Neural progenitor cell (in vitro differentiated cells): ENCODE results near the gene MAP7D3. TPM values are rescaled to one million over a fixed set of nuclear protein-coding genes. Genes with fewer than 3 reads are reported as not detected.
"Not testable (repeated sequence)": the region's sequence is repeated elsewhere in the genome, so short reads cannot be mapped to it uniquely, and the experiment has no call there.

Experiments
- DNase-seq: peaks from one replicate; pipeline ENCODE4 v3.0.0-alpha.2; 2016; ENCODE audit warnings: low spot score
- H2AFZ ChIP-seq: fragments of 200-600 bp; sonication (generic); replicated peaks from 2 replicates; pipeline ENCODE4 v1.6.1; 2016; ENCODE audit warnings: antibody characterized with exemption
- H3F3A ChIP-seq: fragments of 200-600 bp; sonication (generic); 2 replicates; pipeline ENCODE4 v1.6.1; 2016; ENCODE audit warnings: antibody characterized with exemption, low read depth
- H3K27ac ChIP-seq: fragments of 200-600 bp; sonication (generic); 2 replicates; pipeline ENCODE4 v1.5.1; 2016; ENCODE audit warnings: mild to moderate bottlenecking
- H3K27me3 ChIP-seq: fragments of 200-600 bp; sonication (generic); 2 replicates; pipeline ENCODE4 v1.6.1; 2016; ENCODE audit warnings: mild to moderate bottlenecking, moderate library complexity
- H3K36me3 ChIP-seq: fragments of 200-600 bp; sonication (generic); 2 replicates; pipeline ENCODE4 v1.5.1; 2016
- H3K4me1 ChIP-seq: fragments of 200-600 bp; sonication (generic); 2 replicates; pipeline ENCODE4 v1.6.1; 2016; ENCODE audit warnings: mixed run types
- H3K4me2 ChIP-seq: fragments of 200-600 bp; sonication (generic); 2 replicates; pipeline ENCODE4 v1.6.1; 2016
- H3K4me3 ChIP-seq: fragments of 200-600 bp; sonication (generic); 2 replicates; pipeline ENCODE4 v1.5.1; 2016
- H3K79me2 ChIP-seq: fragments of 200-600 bp; sonication (generic); 2 replicates; pipeline ENCODE4 v1.6.1; 2016; ENCODE audit warnings: low read depth
- H3K9ac ChIP-seq: fragments of 200-600 bp; sonication (generic); 2 replicates; pipeline ENCODE4 v1.6.1; 2016
- H3K9me3 ChIP-seq: fragments of 200-600 bp; sonication (generic); 2 replicates; pipeline ENCODE4 v1.5.1; 2016; ENCODE audit warnings: low read depth
- H4K20me1 ChIP-seq: fragments of 200-600 bp; sonication (generic); 2 replicates; pipeline ENCODE4 v1.6.1; 2016; ENCODE audit warnings: low read depth
- H3K27ac Mint-ChIP-seq: 3 replicates; pipeline ENCODE4 v1.8.0; 2021; ENCODE audit warnings: mixed read lengths
- H3K27me3 Mint-ChIP-seq: 2 replicates; pipeline ENCODE4 v1.8.0; 2022; ENCODE audit warnings: low read depth, mild to moderate bottlenecking, inconsistent platforms, moderate library complexity, mixed read lengths; ENCODE audit not compliant: insufficient read depth
- H3K36me3 Mint-ChIP-seq: 3 replicates; pipeline ENCODE4 v1.8.0; 2021; ENCODE audit warnings: mixed read lengths
- H3K4me1 Mint-ChIP-seq: 3 replicates; pipeline ENCODE4 v1.8.0; 2021; ENCODE audit warnings: mixed read lengths
- H3K4me3 Mint-ChIP-seq: 3 replicates; pipeline ENCODE4 v1.8.0; 2021; ENCODE audit warnings: mild to moderate bottlenecking, moderate library complexity, mixed read lengths
- H3K9me3 Mint-ChIP-seq: 3 replicates; pipeline ENCODE4 v1.8.0; 2020; ENCODE audit warnings: mixed read lengths
- CTCF ChIP-seq: fragments of 200-600 bp; sonication (generic); IDR thresholded peaks from 2 replicates; pipeline ENCODE4 v1.5.1; 2017; ENCODE audit warnings: antibody characterized with exemption, mild to moderate bottlenecking
- EZH2 ChIP-seq: fragments of 200-600 bp; sonication (generic); IDR thresholded peaks from 2 replicates; pipeline ENCODE4 v1.6.1; 2017; ENCODE audit warnings: antibody characterized with exemption, mild to moderate bottlenecking, moderate library complexity
- EZH2phosphoT487 ChIP-seq: fragments of 200-600 bp; sonication (generic); IDR thresholded peaks from 2 replicates; pipeline ENCODE4 v1.6.1; 2017; ENCODE audit warnings: antibody characterized with exemption
- total RNA-seq: library from RNA; depleted of rRNA; stranded (reverse); fragments of >200 nt; gene quantifications from 2 replicates; pipeline ENCODE4 v1.2.3, GENCODE V29; 2015; ENCODE audit warnings: low replicate concordance

The MAP7D3 gene
- 17.0 and 27.1 TPM in 2 replicates for total RNA-seq

GRCh38 chrX:136251041-136251991 lies at the start of gene MAP7D3:
TSS of gene MAP7D3 (minus strand) at chrX:136251400. CDS start at chrX:136251358, 42 bp downstream.
- DNase-seq, result peak; percentile 86
- Mint-ChIP-seq H3K27me3 (peaks cover 3% of the 10 kb centered on the region), H3K27ac (peak within 1 kb of the TSS; percentile 81), H3K4me1 (peaks cover 6% of the 10 kb centered on the region), H3K4me3 (peak within 1 kb of the TSS; percentile 91), H3K9me3 (peaks cover 6% of the 10 kb centered on the region), H3K36me3 (no peaks in the 10 kb centered on the region)
- H3K4me3 ChIP-seq, result peak within 1 kb of the TSS; percentile 71
- H3K27ac ChIP-seq, result no peak within 1 kb of the TSS
- peaks cover 18% of the 10 kb centered on the region for H3K79me2 ChIP-seq
- no peak for TF ChIP-seq CTCF
- TF ChIP-seq EZH2, result no peak
- no peak for TF ChIP-seq EZH2phosphoT487
- no peak within 1 kb of the TSS for H3K9ac ChIP-seq
- peak within 1 kb of the TSS; percentile 82 for H2AFZ ChIP-seq
- no peaks in the 10 kb centered on the region for H3K36me3 ChIP-seq
- no peaks in the 10 kb centered on the region for H3K4me1 ChIP-seq
- H3K4me2 ChIP-seq, result peak within 1 kb of the TSS; percentile 73
- H3K27me3 ChIP-seq, result no peaks in the 10 kb centered on the region
- H4K20me1 ChIP-seq, result no peaks in the 10 kb centered on the region
- H3F3A ChIP-seq, result peaks cover 5% of the 10 kb centered on the region
- H3K9me3 ChIP-seq, result no peaks in the 10 kb centered on the region

GRCh38 chrX:136300721-136301120 lies 49.5 kb upstream of the MAP7D3 start, which contains the start of gene ADGRG4:
TSS of gene ADGRG4 (plus strand) at chrX:136300963. CDS start at chrX:136308778, 7,815 bp downstream.
- H4K20me1 ChIP-seq, H2AFZ ChIP-seq, H3K27ac ChIP-seq, H3K27me3 ChIP-seq, H3F3A ChIP-seq, H3K36me3 Mint-ChIP-seq, DNase-seq, H3K27ac Mint-ChIP-seq, H3K4me1 ChIP-seq, H3K4me2 ChIP-seq, H3K9me3 ChIP-seq, H3K27me3 Mint-ChIP-seq, H3K4me3 Mint-ChIP-seq, H3K36me3 ChIP-seq, H3K4me1 Mint-ChIP-seq, H3K4me3 ChIP-seq, H3K9ac ChIP-seq, H3K79me2 ChIP-seq: not testable (repeated sequence)
- H3K9me3 Mint-ChIP-seq, result peaks cover 32% of the 10 kb centered on the region

GRCh38 chrX:136295380-136295779 lies 44.2 kb upstream of the MAP7D3 start:
- no peaks in the 10 kb centered on the region for H3K27me3 Mint-ChIP-seq

More at GRCh38 chrX:136295380-136295779, 44.2 kb upstream of the MAP7D3 start:
- Histone ChIP-seq H3K27ac (no peak overlapping the region), H2AFZ (no peak overlapping the region), H3K4me3 (no peak overlapping the region), H3K27me3 (no peaks in the 10 kb centered on the region), H3K9me3 (no peaks in the 10 kb centered on the region), H3K36me3 (no peaks in the 10 kb centered on the region), H3K4me2 (no peak overlapping the region), H3K4me1 (no peaks in the 10 kb centered on the region), H3F3A (no peaks in the 10 kb centered on the region), H3K79me2 (no peaks in the 10 kb centered on the region), H3K9ac (no peak overlapping the region), H4K20me1 (no peaks in the 10 kb centered on the region)
- no peak for DNase-seq
- Mint-ChIP-seq H3K36me3 (no peaks in the 10 kb centered on the region), H3K9me3 (peaks cover 23% of the 10 kb centered on the region), H3K4me3 (no peak overlapping the region), H3K27ac (no peak overlapping the region), H3K4me1 (no peaks in the 10 kb centered on the region)
- TF ChIP-seq CTCF (no peak), EZH2phosphoT487 (no peak), EZH2 (no peak)
